Retinal pigment epithelial cell (primary cell): ENCODE results near the gene SLC9A3.

Source experiments
- DNase-seq: peaks from one replicate; pipeline ENCODE4 v3.0.0-alpha.2; 2010; ENCODE audit warnings: low read depth
- H3K4me3 ChIP-seq: 2 replicates; pipeline ENCODE4 v1.5.1; 2011; ENCODE audit warnings: mild to moderate bottlenecking, low read length, control low read depth, moderate library complexity
- CTCF ChIP-seq: conservative IDR thresholded peaks from 2 replicates; pipeline ENCODE4 v1.5.1; 2011; ENCODE audit warnings: low read depth, low read length, control low read depth, inconsistent platforms

Gene SLC9A3

GRCh38 chr5:485113-485945 is 38.9 kb downstream of the SLC9A3 start:
- no peak for TF ChIP-seq CTCF
- DNase-seq = no peak
- no peak overlapping the region for H3K4me3 ChIP-seq

GRCh38 chr5:484556-484955 is 39.7 kb downstream of the SLC9A3 start:
- TF ChIP-seq CTCF = no peak
- no peak overlapping the region for H3K4me3 ChIP-seq
- DNase-seq = no peak

DNA sequence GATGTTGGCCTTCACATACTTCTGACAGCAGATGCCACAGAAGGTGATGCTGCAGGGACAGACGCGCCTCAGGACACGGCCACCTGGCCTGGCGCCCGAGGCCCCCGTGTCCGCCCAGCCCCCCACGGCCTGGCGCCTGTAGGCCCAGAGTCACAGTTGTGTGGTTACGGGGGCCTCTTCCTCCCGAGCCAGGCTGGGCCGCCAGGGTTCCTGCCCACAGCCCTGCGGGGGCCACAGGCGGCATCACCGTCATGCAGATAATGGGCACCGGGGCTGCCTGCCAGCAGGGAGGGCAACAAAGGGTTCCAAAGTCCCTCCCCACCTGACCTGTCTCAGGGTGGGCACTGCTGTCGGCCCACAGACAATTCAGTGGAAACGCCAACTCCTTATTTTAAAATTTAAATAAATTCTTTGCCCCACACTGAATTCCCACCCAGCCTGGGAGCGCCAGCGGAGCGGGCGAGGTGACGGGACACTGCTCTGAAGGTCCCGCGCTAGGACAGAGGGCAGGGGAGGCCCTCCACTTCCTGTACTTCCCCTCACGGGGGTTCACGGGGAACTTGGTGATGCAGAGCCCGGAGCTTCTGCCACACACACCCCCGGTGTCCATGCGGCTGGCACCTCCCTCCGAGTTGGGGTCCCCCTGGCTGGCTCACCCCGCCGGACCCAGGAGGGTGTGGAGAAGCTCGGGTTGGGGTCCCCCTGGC is 40.7 kb downstream of the SLC9A3 start:
- DNase-seq = no peak
- no peak for TF ChIP-seq CTCF
- no peak overlapping the region for H3K4me3 ChIP-seq

DNA sequence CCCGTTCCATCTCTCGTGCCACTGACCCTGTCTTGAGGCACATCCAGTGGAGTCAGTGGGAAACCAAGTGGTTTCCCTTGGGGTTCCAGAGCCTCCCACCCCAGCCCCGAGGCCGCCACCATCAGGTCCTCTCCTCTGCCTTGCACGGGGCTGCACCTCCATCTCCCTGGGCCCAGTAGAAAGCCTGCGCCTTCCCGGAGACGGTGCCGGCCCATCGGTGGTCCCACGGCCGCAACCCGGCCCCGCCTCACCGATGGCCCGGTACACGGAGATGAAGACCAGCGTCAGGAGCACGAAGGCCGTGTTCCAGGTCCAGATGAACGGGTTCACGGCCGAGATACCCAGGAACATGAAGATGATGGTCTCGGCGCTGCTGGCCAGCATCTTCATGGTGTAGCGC is 41.2 kb downstream of the SLC9A3 start:
- no peak overlapping the region for H3K4me3 ChIP-seq
- DNase-seq = no peak
- TF ChIP-seq CTCF = no peak

DNA sequence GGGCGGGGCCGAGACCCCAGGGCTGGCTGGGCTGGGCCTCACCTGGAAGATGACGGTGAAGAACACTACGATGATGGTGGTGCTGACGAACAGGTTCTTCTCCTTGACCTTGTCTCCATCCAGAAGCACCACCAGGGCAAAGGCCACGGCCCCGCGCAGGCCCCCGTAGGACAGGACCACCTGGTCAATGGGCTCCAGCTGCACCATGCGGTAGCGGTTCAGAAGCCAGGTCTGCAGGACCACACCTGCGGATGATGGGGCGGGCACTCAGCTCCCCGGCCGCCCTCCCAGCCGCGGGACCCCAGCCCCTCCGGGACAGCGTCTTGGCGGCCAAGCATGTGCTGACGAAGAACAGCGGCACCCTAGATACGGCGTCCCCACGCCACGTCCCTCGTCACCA is 41.7 kb downstream of the SLC9A3 start:
- H3K4me3 ChIP-seq = no peak overlapping the region
- TF ChIP-seq CTCF = no peak
- no peak for DNase-seq

DNA sequence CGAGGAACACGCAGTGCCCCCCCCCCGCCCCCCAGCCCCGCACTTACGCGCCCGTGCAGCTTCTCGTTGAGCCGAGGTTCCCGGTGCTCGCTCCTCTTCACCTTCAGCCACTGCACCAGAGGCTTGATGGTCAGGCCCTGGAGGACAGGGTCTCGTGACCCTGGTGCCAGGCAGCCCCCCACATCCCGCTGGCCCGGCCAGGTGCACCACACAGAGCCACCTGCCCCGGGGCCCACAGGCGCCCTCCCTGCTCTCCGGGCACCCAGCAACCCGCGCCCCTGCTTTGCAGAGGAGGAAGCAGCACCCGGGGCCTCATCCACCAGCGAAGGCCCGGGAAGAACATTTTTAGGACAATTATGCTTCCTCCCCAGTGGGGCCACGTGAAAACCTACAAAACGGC is 42.2 kb downstream of the SLC9A3 start:
- no peak overlapping the region for H3K4me3 ChIP-seq
- DNase-seq = no peak
- TF ChIP-seq CTCF = no peak

DNA sequence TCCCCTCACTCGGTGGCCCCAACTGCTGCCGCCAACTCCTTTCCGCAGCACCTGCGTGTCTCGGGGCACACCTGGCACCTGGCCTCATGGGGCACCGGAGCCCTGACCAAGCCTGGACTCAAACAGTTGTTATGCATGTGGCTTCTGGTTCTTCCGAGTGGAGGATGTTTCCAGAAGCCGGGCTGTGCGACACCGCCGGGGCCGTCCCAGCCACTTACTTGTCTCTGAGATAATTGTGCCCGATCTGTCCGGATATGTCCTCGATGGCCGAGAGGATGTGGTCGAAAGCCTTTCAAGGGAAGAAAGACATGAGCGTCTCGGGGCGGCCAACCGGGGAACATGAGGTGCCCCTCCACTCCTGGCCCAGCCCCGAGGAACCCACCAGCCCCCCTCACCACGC is 42.9 kb downstream of the SLC9A3 start:
- DNase-seq = no peak
- TF ChIP-seq CTCF = no peak
- H3K4me3 ChIP-seq = no peak overlapping the region
